Peyer's patch (tissue), 4 donors: ENCODE data around the gene CPA5. TPM values are rescaled to one million over a fixed set of nuclear protein-coding genes. Genes with fewer than 3 reads are reported as not detected.

Experiments used
- DNase-seq, 3 donors: peaks; one replicate each; pipeline ENCODE4 v3.0.0-alpha.2; 2017 to 2019
- H3K27ac ChIP-seq, 4 donors: fragments of 200-600 bp; sonication (generic); one replicate each; pipeline ENCODE4 v1.5.1; 2016 to 2019
- H3K27me3 ChIP-seq, 2 donors: fragments of 200-600 bp; sonication (generic); one replicate each; pipeline ENCODE4 v1.5.1; 2019
- H3K36me3 ChIP-seq, 3 donors: fragments of 200-600 bp; sonication (generic); one replicate each; pipeline ENCODE4 v1.5.1; 2016 to 2019
- H3K4me1 ChIP-seq, 4 donors: fragments of 200-600 bp; sonication (generic); one replicate each; pipeline ENCODE4 v1.5.1; 2016 to 2019
- H3K4me3 ChIP-seq, 4 donors: fragments of 200-600 bp; sonication (generic); 1 replicate in 3 of 4; 2 replicates in 1 of 4; pipeline ENCODE4 v1.5.1; 2016 to 2019; ENCODE audit warnings: mild to moderate bottlenecking in 1 of 4
- H3K9me3 ChIP-seq, 4 donors: fragments of 200-600 bp; sonication (generic); one replicate each; pipeline ENCODE4 v1.5.1; 2016 to 2019; ENCODE audit warnings: mild to moderate bottlenecking in 1 of 4
- CTCF ChIP-seq, 6 experiments: fragments of 450-650 bp in 4 of 6; fragments of 200-600 bp in 2 of 6; sonication (generic) in 1 of 6; IDR thresholded peaks; one replicate each; pipeline ENCODE4 v1.5.1; 2017 to 2019; ENCODE audit warnings: antibody characterized with exemption in 6 of 6, mild to moderate bottlenecking in 3 of 6, moderate library complexity in 1 of 6
- POLR2A ChIP-seq, 2 donors: fragments of 450-650 bp; IDR thresholded peaks; one replicate each; pipeline ENCODE4 v1.5.1; 2017; ENCODE audit warnings: antibody characterized with exemption in 2 of 2, mild to moderate bottlenecking in 2 of 2, moderate library complexity in 2 of 2
- total RNA-seq, 4 donors: library from RNA; depleted of rRNA; stranded (reverse); fragments of >200 nt; gene quantifications; one replicate each; pipeline ENCODE4 v1.1.0, GENCODE V29; 2016

The CPA5 gene
- total RNA-seq, 4 donors from 2014 or later: not detected

DNA sequence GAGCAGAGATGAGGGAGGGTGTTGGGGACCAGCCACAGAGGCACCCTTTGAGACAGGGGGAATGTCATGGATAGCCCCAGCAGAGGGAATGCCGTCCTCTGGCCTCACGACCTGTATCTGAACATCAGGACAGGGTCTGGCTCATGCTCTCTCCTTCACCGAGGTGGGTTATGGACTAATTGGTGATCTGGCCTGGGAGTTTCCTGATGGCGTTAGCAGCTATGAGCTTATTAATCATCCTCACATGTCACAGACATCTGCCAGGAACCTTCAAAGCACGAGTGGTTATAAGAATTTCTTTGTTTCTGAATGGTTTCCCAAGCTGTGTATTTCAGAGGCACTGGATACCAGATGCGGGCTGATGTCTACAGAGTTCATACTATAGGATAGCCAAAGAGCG is 44.8 kb upstream of the CPA5 start:
- no peak overlapping the region for H3K4me3 ChIP-seq
- no peak overlapping the region for H3K27ac ChIP-seq
- no peaks in the 10 kb centered on the region for H3K27me3 ChIP-seq
- no peaks in the 10 kb centered on the region for H3K9me3 ChIP-seq
- H3K4me1 ChIP-seq: no peaks in the 10 kb centered on the region
- no peak for DNase-seq
- TF ChIP-seq CTCF (IDR thresholded peaks at IDR 0.05) (no peak), POLR2A (IDR thresholded peaks at IDR 0.05) (no peak)
- H3K36me3 ChIP-seq: no peaks in the 10 kb centered on the region

DNA sequence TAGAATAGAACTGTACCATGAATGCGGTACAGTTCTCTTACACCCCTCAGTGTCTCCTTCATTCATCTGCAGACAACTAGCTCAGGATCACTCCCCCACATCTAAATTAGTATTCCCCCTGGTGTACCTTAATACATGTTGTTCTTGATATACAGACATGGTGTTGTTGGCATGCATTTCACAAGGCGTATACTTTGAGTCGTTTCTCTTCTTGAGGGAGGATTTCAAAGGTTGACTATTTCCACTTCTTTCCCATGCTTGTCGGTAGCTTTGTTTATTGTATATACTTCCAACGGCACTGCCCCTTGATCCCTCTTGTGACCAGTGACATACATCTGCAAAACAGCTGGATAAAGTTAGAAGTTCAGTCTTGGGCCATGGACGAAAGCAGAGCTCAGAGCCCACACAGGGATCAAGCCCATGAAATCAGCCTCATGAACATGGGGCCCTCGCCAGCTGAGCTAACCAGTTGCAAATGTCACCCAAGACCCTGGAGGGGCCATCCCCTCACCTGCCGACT is 43.1 kb upstream of the CPA5 start:
- TF ChIP-seq CTCF (IDR thresholded peaks at IDR 0.05) (no peak), POLR2A (IDR thresholded peaks at IDR 0.05) (no peak)
- no peak for DNase-seq
- Histone ChIP-seq H3K9me3 (no peaks in the 10 kb centered on the region), H3K36me3 (no peaks in the 10 kb centered on the region), H3K4me3 (no peak overlapping the region), H3K4me1 (no peaks in the 10 kb centered on the region), H3K27ac (no peak overlapping the region), H3K27me3 (no peaks in the 10 kb centered on the region)

- Histone ChIP-seq H3K36me3 (no peaks in the 10 kb centered on the region), H3K9me3 (no peaks in the 10 kb centered on the region)
- DNase-seq: no peak
Observed at GRCh38 chr7:130302649-130303048, 42.0 kb upstream of the CPA5 start.

GRCh38 chr7:130303127-130303526 is 41.5 kb upstream of the CPA5 start:
- no peak for TF ChIP-seq CTCF (IDR thresholded peaks at IDR 0.05)
- no peak for TF ChIP-seq POLR2A (IDR thresholded peaks at IDR 0.05)
- no peak for DNase-seq
- Histone ChIP-seq H3K27ac (no peak overlapping the region), H3K27me3 (no peaks in the 10 kb centered on the region), H3K4me3 (no peak overlapping the region), H3K9me3 (no peaks in the 10 kb centered on the region), H3K4me1 (no peaks in the 10 kb centered on the region), H3K36me3 (no peaks in the 10 kb centered on the region)

More at GRCh38 chr7:130302649-130303048, 42.0 kb upstream of the CPA5 start:
- Histone ChIP-seq H3K4me3 (no peak overlapping the region), H3K27me3 (no peaks in the 10 kb centered on the region), H3K27ac (no peak overlapping the region), H3K4me1 (no peaks in the 10 kb centered on the region)
- TF ChIP-seq POLR2A (IDR thresholded peaks at IDR 0.05) (no peak), CTCF (IDR thresholded peaks at IDR 0.05) (no peak)

DNA sequence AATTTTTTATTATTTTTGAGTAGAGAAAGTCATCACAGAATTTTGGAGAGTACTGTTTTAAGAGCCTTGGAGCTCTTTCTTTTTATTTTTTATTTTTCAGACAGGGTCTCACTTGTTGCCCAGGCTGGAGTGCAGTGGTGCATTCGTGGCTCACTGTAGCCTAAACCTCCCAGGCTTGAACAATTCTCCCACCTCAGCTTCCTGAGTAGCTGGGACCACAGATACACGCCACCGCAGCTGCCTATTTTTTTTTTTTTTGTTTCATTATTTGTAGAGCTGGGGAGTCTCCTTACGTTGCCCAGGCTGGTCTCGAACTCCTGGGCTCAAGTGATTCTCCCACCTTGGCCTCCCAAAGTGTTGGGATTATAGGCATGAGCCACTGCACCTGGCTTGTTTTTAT is 41.1 kb upstream of the CPA5 start:
- no peaks in the 10 kb centered on the region for H3K27me3 ChIP-seq
- no peaks in the 10 kb centered on the region for H3K4me1 ChIP-seq
- TF ChIP-seq POLR2A (IDR thresholded peaks at IDR 0.05): no peak
- no peak for TF ChIP-seq CTCF (IDR thresholded peaks at IDR 0.05)
- H3K4me3 ChIP-seq: no peak overlapping the region
- DNase-seq: no peak
- H3K9me3 ChIP-seq: no peaks in the 10 kb centered on the region
- H3K36me3 ChIP-seq: no peaks in the 10 kb centered on the region
- H3K27ac ChIP-seq: no peak overlapping the region

GRCh38 chr7:130303982-130304381 is 40.6 kb upstream of the CPA5 start:
- H3K36me3 ChIP-seq: no peaks in the 10 kb centered on the region
- no peak for TF ChIP-seq POLR2A (IDR thresholded peaks at IDR 0.05)
- TF ChIP-seq CTCF (IDR thresholded peaks at IDR 0.05): no peak
- H3K27me3 ChIP-seq: no peaks in the 10 kb centered on the region
- H3K9me3 ChIP-seq: no peaks in the 10 kb centered on the region
- DNase-seq: no peak
- H3K27ac ChIP-seq: no peak overlapping the region
- no peak overlapping the region for H3K4me3 ChIP-seq
- no peaks in the 10 kb centered on the region for H3K4me1 ChIP-seq
